Activated CD8-positive, alpha-beta memory T cell treated with anti-CD3 and anti-CD28 coated beads for 1 hour (primary cell): ENCODE measurements around the gene DRG2.

Experiments used
- DNase-seq, 2 donors: peaks; one replicate each; pipeline ENCODE4 v3.0.0-alpha.2; 2020; ENCODE audit warnings: low read depth in 1 of 2; ENCODE audit errors: extremely low read depth in 1 of 2

DRG2 gene

DNA sequence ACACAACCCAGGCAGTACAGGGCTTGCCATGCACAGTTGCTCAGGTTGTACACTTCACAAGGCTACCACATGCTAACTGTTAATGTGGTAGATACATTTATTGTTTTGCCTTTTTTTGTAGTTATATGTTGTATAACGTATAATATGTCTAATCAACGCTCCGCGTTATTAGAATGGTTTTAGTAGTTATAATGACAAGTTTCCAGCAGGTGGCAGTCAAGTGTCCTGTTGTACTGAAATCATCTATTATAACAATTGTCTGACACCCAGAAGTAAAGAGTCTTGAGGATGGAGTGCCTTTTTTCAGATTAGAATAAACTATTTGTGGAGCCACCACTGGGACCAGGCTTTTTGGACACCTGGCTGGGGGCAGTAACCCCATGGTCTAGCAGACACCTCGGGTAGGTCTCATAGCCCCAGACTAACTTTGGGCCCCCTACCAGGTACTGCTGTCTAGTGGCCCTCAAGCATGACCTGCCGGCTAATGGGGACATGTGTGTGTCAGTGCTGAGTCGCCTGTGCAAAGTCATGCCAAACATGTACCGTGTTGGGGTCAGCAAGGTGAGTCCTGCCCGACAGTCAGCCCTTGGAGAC lies 53.6 kb downstream of the DRG2 start:
- no peak for DNase-seq

DNA sequence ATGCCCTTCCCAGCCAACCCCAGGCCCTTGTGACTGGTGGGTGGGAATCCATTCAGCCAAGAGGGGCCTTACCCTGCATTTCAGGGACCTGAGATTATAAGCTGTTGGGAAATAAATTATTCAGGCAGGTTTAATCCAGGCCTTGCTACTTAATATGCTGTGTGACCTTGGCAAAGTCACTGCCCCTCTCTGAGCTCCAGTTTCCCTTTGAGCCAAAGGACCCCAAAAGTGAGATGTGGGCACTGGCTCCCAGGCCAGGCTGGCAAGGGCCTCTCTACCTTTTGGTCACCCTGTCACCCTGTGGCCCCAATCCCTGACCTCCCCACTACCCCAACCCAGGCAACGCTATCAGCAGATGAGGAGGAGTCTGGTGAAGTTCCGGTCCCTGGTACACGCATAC lies 54.7 kb downstream of the DRG2 start:
- no peak for DNase-seq

DNA sequence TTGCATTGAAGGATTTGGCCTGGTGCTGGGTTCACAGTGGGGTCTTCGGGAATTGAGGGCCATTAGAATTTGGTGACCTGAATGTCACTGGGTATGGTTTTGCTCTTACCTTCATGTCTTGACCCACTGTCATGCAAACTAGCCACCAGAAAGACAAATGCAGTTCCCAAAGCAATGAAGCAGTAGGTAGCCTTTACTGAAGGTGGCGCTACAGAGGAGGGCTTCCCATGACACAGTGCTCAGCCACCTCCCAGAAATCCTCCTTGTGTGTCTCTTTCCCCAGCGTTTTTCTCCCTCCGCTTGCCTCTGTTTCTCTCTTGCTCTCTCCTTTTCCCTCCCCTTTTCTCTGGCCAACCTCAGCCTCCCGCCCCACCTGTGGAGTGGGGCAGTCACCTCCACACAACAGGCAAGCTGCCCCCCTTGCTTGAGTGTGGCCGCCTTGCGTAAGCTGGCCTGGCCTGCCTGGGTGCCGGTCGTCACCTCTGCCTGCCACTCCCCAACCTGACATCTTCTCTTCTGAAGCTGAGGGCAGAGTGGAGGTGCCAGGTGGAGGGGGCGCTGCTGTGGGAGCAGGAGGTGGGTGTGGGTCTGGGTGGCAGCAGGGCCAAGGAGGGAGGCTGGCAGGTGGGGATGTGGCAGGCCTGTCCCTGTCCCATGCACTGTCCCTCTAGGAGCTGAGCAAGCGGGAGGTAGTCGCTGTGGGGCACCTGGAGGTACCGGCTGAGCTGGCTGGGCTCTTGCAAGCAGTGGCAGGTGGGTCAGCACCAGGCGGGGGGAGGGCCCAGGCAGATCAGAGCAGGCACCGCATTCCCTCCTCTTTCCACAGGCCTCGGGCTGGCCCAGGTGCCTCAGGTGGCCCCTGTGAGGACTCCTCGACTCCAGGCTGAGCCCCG lies 55.5 kb downstream of the DRG2 start:
- DNase-seq = no peak

DNA sequence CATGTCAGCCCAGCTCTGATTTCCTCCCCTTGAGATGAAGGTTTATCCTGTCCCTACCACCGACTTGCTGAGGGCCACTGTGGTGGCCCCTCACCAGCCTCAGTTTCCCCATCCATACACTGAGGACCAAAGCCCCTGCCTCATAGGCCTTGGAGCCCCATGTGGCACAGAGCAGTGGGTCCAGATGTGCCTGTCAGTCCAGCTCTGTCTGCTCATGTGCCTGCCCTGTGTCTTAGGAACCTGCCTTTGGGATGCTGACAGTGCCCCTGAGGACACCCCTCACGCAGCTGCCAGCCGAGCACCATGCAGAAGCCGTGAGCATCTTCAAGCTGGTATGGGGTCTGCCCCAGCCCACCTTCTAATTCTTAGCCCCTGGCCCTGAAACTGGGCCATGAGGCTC lies 56.5 kb downstream of the DRG2 start:
- no peak for DNase-seq

GRCh38 chr17:18144855-18145254 lies 57.1 kb downstream of the DRG2 start:
- DNase-seq = no peak

DNA sequence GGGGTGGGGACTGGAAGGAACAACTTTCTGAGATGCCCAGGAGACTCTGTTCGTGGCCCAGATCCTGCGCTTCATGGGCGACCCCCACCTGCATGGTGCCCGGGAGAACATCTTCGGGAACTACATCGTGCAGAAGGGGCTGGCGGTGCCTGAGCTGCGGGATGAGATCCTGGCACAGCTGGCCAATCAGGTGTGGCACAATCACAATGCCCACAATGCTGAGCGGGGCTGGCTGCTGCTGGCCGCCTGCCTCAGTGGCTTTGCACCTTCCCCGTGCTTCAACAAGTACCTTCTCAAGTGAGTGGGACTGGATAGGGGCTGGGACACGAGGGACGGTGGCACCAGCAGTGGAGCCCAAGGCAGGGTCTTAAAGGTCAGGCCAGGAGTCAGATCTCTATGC lies 58.1 kb downstream of the DRG2 start:
- no peak for DNase-seq

DNA sequence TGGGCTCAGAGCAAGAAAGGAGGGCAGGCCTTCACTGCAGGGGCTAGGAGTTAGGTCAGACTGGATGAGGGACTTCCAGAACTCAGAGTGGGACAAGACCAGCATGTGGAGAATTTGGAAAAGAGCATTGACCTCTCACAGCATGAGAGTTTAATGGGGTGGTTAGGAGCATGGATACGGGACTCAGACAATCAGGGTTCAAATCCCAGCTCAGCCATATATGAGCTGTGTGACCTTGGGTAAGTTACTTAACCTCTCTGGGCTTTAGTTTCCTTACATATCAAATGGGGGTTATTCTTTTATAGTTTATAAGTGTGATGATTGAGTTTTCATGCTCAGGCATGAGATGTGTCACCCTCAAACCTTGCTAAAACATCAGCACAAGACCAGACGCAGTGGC lies 58.5 kb downstream of the DRG2 start:
- DNase-seq = no peak

- DNase-seq = no peak
Observed at GRCh38 chr17:18146980-18147379, 59.2 kb downstream of the DRG2 start.

GRCh38 chr17:18148586-18148985 lies 60.8 kb downstream of the DRG2 start:
- DNase-seq = no peak

GRCh38 chr17:18151290-18151689 lies 63.5 kb downstream of the DRG2 start:
- DNase-seq = no peak

DNA sequence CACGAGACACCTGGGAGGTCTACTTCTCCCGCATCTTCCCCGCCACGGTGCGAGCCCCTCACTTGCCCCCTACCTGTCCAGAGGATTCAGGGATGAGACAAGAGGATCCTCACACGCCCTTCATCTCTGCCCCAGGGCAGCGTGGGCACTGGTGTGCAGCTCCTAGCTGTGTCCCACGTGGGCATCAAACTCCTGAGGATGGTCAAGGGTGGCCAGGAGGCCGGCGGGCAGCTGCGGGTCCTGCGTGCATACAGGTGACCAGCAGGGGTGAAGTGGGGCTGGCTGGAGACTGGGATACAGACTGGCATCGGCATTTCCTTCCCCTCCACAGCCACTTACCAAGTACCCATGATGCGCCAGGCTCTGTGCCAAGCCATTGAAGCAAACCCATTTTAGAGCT lies 67.4 kb downstream of the DRG2 start:
- no peak for DNase-seq

- DNase-seq = no peak
Observed at GRCh38 chr17:18156171-18156975, 68.6 kb downstream of the DRG2 start.

DNA sequence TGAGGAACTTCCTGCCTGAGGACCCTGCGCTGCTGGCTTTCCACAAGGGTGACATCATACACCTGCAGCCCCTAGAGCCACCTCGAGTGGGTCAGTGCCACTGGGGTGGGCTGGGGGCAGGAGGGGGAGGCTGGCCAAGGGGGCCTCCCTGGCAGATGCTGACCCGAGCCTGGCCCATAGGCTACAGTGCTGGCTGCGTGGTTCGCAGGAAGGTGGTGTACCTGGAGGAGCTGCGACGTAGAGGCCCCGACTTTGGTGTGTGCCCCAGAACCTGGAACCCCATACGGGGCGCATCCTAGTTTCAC lies 69.2 kb downstream of the DRG2 start:
- DNase-seq = no peak
